OCI-LY1 (cell line): ENCODE data around the gene LECT2.

Source experiments
- H2AFZ ChIP-seq: fragments of 200-600 bp; sonication (generic), shearing (Covaris generic); 2 replicates; pipeline ENCODE4 v1.6.0; 2014; ENCODE audit warnings: antibody characterized with exemption, mild to moderate bottlenecking, low read length
- H3F3A ChIP-seq: fragments of 200-600 bp; sonication (generic), shearing (Covaris generic); 2 replicates; pipeline ENCODE4 v1.6.0; 2014; ENCODE audit warnings: mild to moderate bottlenecking, antibody characterized with exemption, low read length, moderate library complexity; ENCODE audit not compliant: insufficient read depth
- H3K27ac ChIP-seq: fragments of 200-600 bp; sonication (generic); 2 replicates; pipeline ENCODE4 v1.5.1; 2014; ENCODE audit warnings: low read length, mixed run types, mild to moderate bottlenecking, low read depth; ENCODE audit not compliant: poor library complexity, severe bottlenecking
- H3K27me3 ChIP-seq: fragments of 200-600 bp; sonication (generic); 2 replicates; pipeline ENCODE4 v1.6.0; 2014; ENCODE audit warnings: antibody characterized with exemption, mild to moderate bottlenecking, low read length, moderate library complexity; ENCODE audit not compliant: insufficient read depth
- H3K36me3 ChIP-seq: fragments of 200-600 bp; sonication (generic); 2 replicates; pipeline ENCODE4 v1.6.1; 2014; ENCODE audit warnings: mild to moderate bottlenecking, antibody characterized with exemption, low read length, moderate library complexity, mixed read lengths; ENCODE audit not compliant: insufficient read depth
- H3K4me1 ChIP-seq: fragments of 200-600 bp; sonication (generic); 2 replicates; pipeline ENCODE4 v1.5.1; 2014; ENCODE audit warnings: mild to moderate bottlenecking, low read length, moderate library complexity; ENCODE audit not compliant: insufficient read depth, severe bottlenecking
- H3K4me2 ChIP-seq: fragments of 200-600 bp; sonication (generic), shearing (Covaris generic); 2 replicates; pipeline ENCODE4 v1.6.1; 2014; ENCODE audit warnings: low read length
- H3K4me3 ChIP-seq: fragments of 200-600 bp; sonication (generic); 2 replicates; pipeline ENCODE4 v1.5.1; 2014; ENCODE audit warnings: low read length, low read depth, mild to moderate bottlenecking, mixed read lengths; ENCODE audit not compliant: poor library complexity, severe bottlenecking
- H3K79me2 ChIP-seq: fragments of 200-600 bp; shearing (Covaris generic); 2 replicates; pipeline ENCODE4 v1.6.1; 2016; ENCODE audit warnings: mixed run types, low read length, mixed read lengths; ENCODE audit not compliant: insufficient read depth
- H3K9ac ChIP-seq: fragments of 200-600 bp; sonication (generic), shearing (Covaris generic); 2 replicates; pipeline ENCODE4 v1.6.1; 2014; ENCODE audit warnings: mild to moderate bottlenecking, low read length, mixed read lengths
- H3K9me2 ChIP-seq: fragments of 200-600 bp; sonication (generic), shearing (Covaris generic); 2 replicates; pipeline ENCODE4 v1.6.1; 2014; ENCODE audit warnings: low read depth, mild to moderate bottlenecking, low read length, mixed read lengths
- H3K9me3 ChIP-seq: fragments of 200-600 bp; shearing (Covaris generic); 2 replicates; pipeline ENCODE4 v1.6.1; 2014; ENCODE audit warnings: low read length, mixed read lengths
- H4K20me1 ChIP-seq: fragments of 200-600 bp; sonication (generic), shearing (Covaris generic); 2 replicates; pipeline ENCODE4 v1.6.0; 2016; ENCODE audit warnings: mild to moderate bottlenecking, low read length; ENCODE audit not compliant: insufficient read depth
- CTCF ChIP-seq: fragments of 200-600 bp; sonication (generic), shearing (Covaris generic); IDR thresholded peaks from 2 replicates; pipeline ENCODE4 v1.5.1; 2017; ENCODE audit warnings: mild to moderate bottlenecking, antibody characterized with exemption, low read length, moderate library complexity, mixed read lengths
- EZH2 ChIP-seq: fragments of 200-600 bp; sonication (generic), shearing (Covaris generic); IDR thresholded peaks from 2 replicates; pipeline ENCODE4 v1.8.0; 2017; ENCODE audit warnings: borderline replicate concordance, mixed run types, mild to moderate bottlenecking, antibody characterized with exemption, low read length, moderate library complexity, mixed read lengths

The LECT2 gene

GRCh38 chr5:135997673-135998335, 43.0 kb upstream of the LECT2 start:
- Histone ChIP-seq H3K36me3 (no peaks in the 10 kb centered on the region), H3K4me3 (no peak overlapping the region), H3K9me2 (no peaks in the 10 kb centered on the region), H3K9ac (no peak overlapping the region), H2AFZ (no peak overlapping the region), H3K79me2 (no peaks in the 10 kb centered on the region), H3K4me1 (no peaks in the 10 kb centered on the region), H3F3A (no peaks in the 10 kb centered on the region), H3K9me3 (no peaks in the 10 kb centered on the region), H3K27ac (no peak overlapping the region), H3K4me2 (no peak overlapping the region), H4K20me1 (no peaks in the 10 kb centered on the region), H3K27me3 (no peaks in the 10 kb centered on the region; the same call in 1 of the 2 replicates)
- TF ChIP-seq CTCF (no peak), EZH2 (no peak)

- Histone ChIP-seq H3K79me2 (no peaks in the 10 kb centered on the region), H3K36me3 (no peaks in the 10 kb centered on the region), H4K20me1 (no peaks in the 10 kb centered on the region), H3K9me3 (no peaks in the 10 kb centered on the region), H2AFZ (no peak overlapping the region), H3K27ac (no peak overlapping the region), H3K9me2 (no peaks in the 10 kb centered on the region), H3K27me3 (no peaks in the 10 kb centered on the region; the same call in 1 of the 2 replicates), H3K4me2 (no peak overlapping the region), H3F3A (no peaks in the 10 kb centered on the region), H3K9ac (no peak overlapping the region), H3K4me3 (no peak overlapping the region), H3K4me1 (no peaks in the 10 kb centered on the region)
- TF ChIP-seq CTCF (no peak), EZH2 (no peak)
Observed at GRCh38 chr5:135996611-135997010, 41.8 kb upstream of the LECT2 start.

GRCh38 chr5:135995976-135996375, 41.2 kb upstream of the LECT2 start:
- no peaks in the 10 kb centered on the region for H3K9me3 ChIP-seq
- no peaks in the 10 kb centered on the region for H3K4me1 ChIP-seq
- no peak overlapping the region for H3K4me2 ChIP-seq
- no peak overlapping the region for H2AFZ ChIP-seq
- TF ChIP-seq CTCF (no peak), EZH2 (no peak)
- no peaks in the 10 kb centered on the region for H3K36me3 ChIP-seq
- H4K20me1 ChIP-seq, result no peaks in the 10 kb centered on the region
- no peaks in the 10 kb centered on the region for H3F3A ChIP-seq
- H3K4me3 ChIP-seq, result no peak overlapping the region
- no peak overlapping the region for H3K27ac ChIP-seq
- H3K79me2 ChIP-seq, result no peaks in the 10 kb centered on the region
- H3K27me3 ChIP-seq, result no peaks in the 10 kb centered on the region; the same call in 1 of the 2 replicates
- H3K9ac ChIP-seq, result no peak overlapping the region
- no peaks in the 10 kb centered on the region for H3K9me2 ChIP-seq
